ENCODE data around the gene SPDYE17. TPM values are rescaled to one million over a fixed set of nuclear protein-coding genes. Genes with fewer than 3 reads are reported as not detected.
"Not testable (repeated sequence)": the region's sequence is repeated elsewhere in the genome, so short reads cannot be mapped to it uniquely, and the experiment has no call there.

The SPDYE17 gene
- total and polyA plus RNA-seq, 2 of the 8 experiments (the other 6 are each of a cell fraction or from before 2014, with no cell fraction given) = not detected

GRCh38 chr7:77063732-77064131 lies 31.6 kb upstream of the SPDYE17 start:
- H3K18ac ChIP-seq (ENCODE audit: extremely low read depth, low read length); H3K79me2 ChIP-seq (ENCODE audit: control insufficient read depth in 1 of 2, insufficient read depth in 2 of 2, low read length in 2 of 2); H3K56ac ChIP-seq (replicated peaks; ENCODE audit: insufficient read length, low read depth, low read length); H3K27ac ChIP-seq (ENCODE audit: low read depth, low read length); H3K9me3 ChIP-seq (ENCODE audit: insufficient read depth in 2 of 2, low read depth in 1 of 2, low read length in 1 of 2); H2BK20ac ChIP-seq (ENCODE audit: low read length); H2AFZ ChIP-seq (ENCODE audit: low read length); H3K4me1 ChIP-seq (replicated peaks in 1 of 4; ENCODE audit: control insufficient read depth in 3 of 4, insufficient read depth in 4 of 4, low read length in 3 of 4); H2BK5ac ChIP-seq (ENCODE audit: low read depth, low read length); H3K4ac ChIP-seq (replicated peaks; ENCODE audit: insufficient read length, low read depth, low read length); H4K8ac ChIP-seq (ENCODE audit: extremely low read depth, insufficient read depth, low read length); H3K36me3 ChIP-seq (ENCODE audit: control insufficient read depth in 2 of 4, insufficient read depth in 4 of 4, low read length in 3 of 4); H3K23ac ChIP-seq (ENCODE audit: insufficient read length); DNase-seq (ENCODE audit: low read depth in 1 of 2, low spot score in 2 of 2); H4K20me1 ChIP-seq (replicated peaks in 1 of 2; ENCODE audit: control insufficient read depth in 1 of 2, insufficient read depth in 2 of 2, low read length in 2 of 2); H4K91ac ChIP-seq (replicated peaks; ENCODE audit: insufficient read length, low read length); H3K79me1 ChIP-seq (ENCODE audit: low read depth, low read length); H2BK120ac ChIP-seq (replicated peaks; ENCODE audit: low read depth, low read length); H3K9ac ChIP-seq (replicated peaks in 1 of 4; ENCODE audit: extremely low read depth in 1 of 4, low read depth in 3 of 4, low read length in 3 of 4); FAIRE-seq; H2BK12ac ChIP-seq (ENCODE audit: low read depth, low read length); POLR2A ChIA-PET (ENCODE audit: partially characterized antibody); H2BK15ac ChIP-seq (ENCODE audit: low read length); H3K4me2 ChIP-seq (ENCODE audit: insufficient read depth in 1 of 2, low read depth in 2 of 2, low read length in 2 of 2); H2AK5ac ChIP-seq (ENCODE audit: low read depth, low read length); H3K23me2 ChIP-seq (ENCODE audit: low read depth, low read length); H3K4me3 ChIP-seq (ENCODE audit: extremely low read depth in 1 of 4, insufficient read depth in 2 of 4, low read depth in 3 of 4, low read length in 4 of 4); H3K14ac ChIP-seq (ENCODE audit: insufficient read length); H4K5ac ChIP-seq (ENCODE audit: insufficient read length, low read depth, low read length); H3K27me3 ChIP-seq (replicated peaks in 1 of 4; ENCODE audit: control insufficient read depth in 3 of 4, extremely low read depth in 1 of 4, insufficient read depth in 3 of 4, low read length in 3 of 4); CTCF ChIA-PET (ENCODE audit: partially characterized antibody): not testable (repeated sequence)
- 81% methylated on average over 4 of the region's 4 CpGs; no CpG with 5 or more reads in 1 of the 2 experiments for WGBS, 2 experiments (ENCODE audit: extremely low coverage in 1 of 2, insufficient coverage in 1 of 2, insufficient read length in 1 of 2, insufficient replicate concordance in 2 of 2, low coverage in 1 of 2, low lambda C conversion rate in 2 of 2, missing lambda C conversion rate in 1 of 2)

GRCh38 chr7:77062557-77062956 lies 30.4 kb upstream of the SPDYE17 start, which contains the start of gene SPDYE18:
SPDYE18 (minus strand) TSS chr7:77062558; CDS start chr7:77060512, 2,046 bp downstream.
- H3K4me2 ChIP-seq (ENCODE audit: insufficient read depth in 1 of 2, low read depth in 2 of 2, low read length in 2 of 2); H4K20me1 ChIP-seq (replicated peaks in 1 of 2; ENCODE audit: control insufficient read depth in 1 of 2, insufficient read depth in 2 of 2, low read length in 2 of 2); H3K4me1 ChIP-seq (replicated peaks in 1 of 4; ENCODE audit: control insufficient read depth in 3 of 4, insufficient read depth in 4 of 4, low read length in 3 of 4); FAIRE-seq; POLR2A ChIA-PET (ENCODE audit: partially characterized antibody); H2BK120ac ChIP-seq (replicated peaks; ENCODE audit: low read depth, low read length); H2AFZ ChIP-seq (ENCODE audit: low read length); H3K23me2 ChIP-seq (ENCODE audit: low read depth, low read length); H2BK15ac ChIP-seq (ENCODE audit: low read length); H3K4ac ChIP-seq (replicated peaks; ENCODE audit: insufficient read length, low read depth, low read length); DNase-seq (ENCODE audit: low read depth in 1 of 2, low spot score in 2 of 2); H3K9me3 ChIP-seq (ENCODE audit: insufficient read depth in 2 of 2, low read depth in 1 of 2, low read length in 1 of 2); H2BK5ac ChIP-seq (ENCODE audit: low read depth, low read length); H3K9ac ChIP-seq (replicated peaks in 1 of 4; ENCODE audit: extremely low read depth in 1 of 4, low read depth in 3 of 4, low read length in 3 of 4); H3K56ac ChIP-seq (replicated peaks; ENCODE audit: insufficient read length, low read depth, low read length); CTCF ChIA-PET (ENCODE audit: partially characterized antibody); H4K5ac ChIP-seq (ENCODE audit: insufficient read length, low read depth, low read length); H3K4me3 ChIP-seq (ENCODE audit: extremely low read depth in 1 of 4, insufficient read depth in 2 of 4, low read depth in 3 of 4, low read length in 4 of 4); H2AK5ac ChIP-seq (ENCODE audit: low read depth, low read length); H3K79me2 ChIP-seq (ENCODE audit: control insufficient read depth in 1 of 2, insufficient read depth in 2 of 2, low read length in 2 of 2); H4K8ac ChIP-seq (ENCODE audit: extremely low read depth, insufficient read depth, low read length); H2BK12ac ChIP-seq (ENCODE audit: low read depth, low read length); H4K91ac ChIP-seq (replicated peaks; ENCODE audit: insufficient read length, low read length); H3K14ac ChIP-seq (ENCODE audit: insufficient read length); H3K27me3 ChIP-seq (replicated peaks in 1 of 4; ENCODE audit: control insufficient read depth in 3 of 4, extremely low read depth in 1 of 4, insufficient read depth in 3 of 4, low read length in 3 of 4); H2BK20ac ChIP-seq (ENCODE audit: low read length); H3K36me3 ChIP-seq (ENCODE audit: control insufficient read depth in 2 of 4, insufficient read depth in 4 of 4, low read length in 3 of 4); H3K18ac ChIP-seq (ENCODE audit: extremely low read depth, low read length); H3K27ac ChIP-seq (ENCODE audit: low read depth, low read length); H3K79me1 ChIP-seq (ENCODE audit: low read depth, low read length); H3K23ac ChIP-seq (ENCODE audit: insufficient read length): not testable (repeated sequence)
- 100% methylated on average over 2 of the region's 4 CpGs; no CpG with 5 or more reads in 1 of the 2 experiments for WGBS, 2 experiments (ENCODE audit: extremely low coverage in 1 of 2, insufficient coverage in 1 of 2, insufficient read length in 1 of 2, insufficient replicate concordance in 2 of 2, low coverage in 1 of 2, low lambda C conversion rate in 2 of 2, missing lambda C conversion rate in 1 of 2)

Data from H1 (cell line).